Measurements from ENCODE around the gene FOXI3.
"Not testable (repeated sequence)": the region's sequence is repeated elsewhere in the genome, so short reads cannot be mapped to it uniquely, and the experiment has no call there.

The FOXI3 gene

DNA sequence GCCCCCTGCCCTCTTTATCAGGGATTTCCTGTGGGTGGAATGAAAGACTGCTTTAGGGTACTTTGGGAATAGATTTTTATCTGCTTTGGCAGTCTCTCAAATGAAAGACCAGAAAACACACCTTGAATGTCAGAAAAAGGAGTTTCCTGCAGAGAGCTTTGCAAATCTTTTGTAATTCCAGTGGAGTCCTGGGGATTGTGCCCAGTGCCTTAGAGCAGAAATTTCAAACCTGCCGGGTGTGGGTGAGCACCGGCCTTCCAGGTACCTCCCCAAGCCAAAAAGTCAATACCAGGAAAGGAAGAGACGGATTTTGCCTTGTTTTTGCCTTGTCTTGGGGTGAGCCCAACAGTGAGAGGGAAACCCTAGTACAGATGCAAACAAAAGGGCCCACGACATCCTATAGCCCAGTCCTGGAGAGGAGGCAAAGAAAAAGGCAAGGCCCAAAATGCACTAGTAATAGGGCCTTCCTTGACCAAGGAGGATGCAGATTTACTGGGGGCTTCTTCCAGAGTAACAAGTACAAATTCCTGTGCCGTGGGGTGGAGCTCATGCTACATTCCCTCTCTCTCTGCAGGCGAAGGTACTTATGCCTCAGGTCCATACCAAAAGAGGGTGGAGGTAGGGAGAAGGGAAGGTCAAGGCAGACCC, 36.4 kb downstream of the FOXI3 start:
- no peak for DNase-seq (ENCODE audit: low read depth in 1 of 2, low spot score in 1 of 2)
- TF ChIP-seq JUND (IDR thresholded peaks at IDR 0.05; ENCODE audit: low read depth), result no peak
- in situ Hi-C loops (cut with HindIII; ENCODE audit: low pct_unique_long_range_greater_than_20kb, low sequenced_read_pairs), result no loop called here

GRCh38 chr2:88408870-88409269, 43.6 kb downstream of the FOXI3 start:
- DNase-seq (ENCODE audit: low read depth in 1 of 2, low spot score in 1 of 2); in situ Hi-C loops (cut with HindIII; ENCODE audit: low pct_unique_long_range_greater_than_20kb, low sequenced_read_pairs): not testable (repeated sequence)

GRCh38 chr2:88400037-88400767, 52.3 kb downstream of the FOXI3 start:
- no peak for DNase-seq (ENCODE audit: low read depth in 1 of 2, low spot score in 1 of 2)
- in situ Hi-C loops (cut with HindIII; ENCODE audit: low pct_unique_long_range_greater_than_20kb, low sequenced_read_pairs), result no loop called here
- no peak for TF ChIP-seq JUND (IDR thresholded peaks at IDR 0.05; ENCODE audit: low read depth)

DNA sequence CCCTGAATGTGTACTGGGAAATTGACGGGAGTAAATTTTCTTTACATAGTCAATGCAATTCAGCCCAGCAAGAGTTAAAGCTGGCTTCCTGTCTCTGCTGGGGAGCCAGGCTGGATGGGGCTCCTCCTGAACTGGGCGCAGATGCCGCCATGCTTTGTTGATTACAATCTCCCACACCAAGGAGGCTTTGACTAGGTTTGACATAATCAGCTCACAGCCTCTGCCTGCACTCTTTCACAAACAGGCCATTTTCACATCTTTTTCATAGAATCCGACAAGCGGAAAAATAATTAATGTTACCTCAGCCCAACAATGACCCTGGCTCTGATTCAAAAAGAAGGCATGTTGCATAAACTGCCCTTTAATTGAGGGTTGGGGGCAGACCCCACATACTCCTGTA, 54.3 kb downstream of the FOXI3 start:
- TF ChIP-seq JUND (IDR thresholded peaks at IDR 0.05; ENCODE audit: low read depth), result no peak
- no peak for DNase-seq (ENCODE audit: low read depth in 1 of 2, low spot score in 1 of 2)
- in situ Hi-C loops (cut with HindIII; ENCODE audit: low pct_unique_long_range_greater_than_20kb, low sequenced_read_pairs), result no loop called here
